ENCODE data around the gene ZNF688.
"Not testable (repeated sequence)": the region's sequence is repeated elsewhere in the genome, so short reads cannot be mapped to it uniquely, and the experiment has no call there.

Gene ZNF688

GRCh38 chr16:30532285-30533145 is 39.0 kb downstream of the ZNF688 start:
- no peak for DNase-seq

DNA sequence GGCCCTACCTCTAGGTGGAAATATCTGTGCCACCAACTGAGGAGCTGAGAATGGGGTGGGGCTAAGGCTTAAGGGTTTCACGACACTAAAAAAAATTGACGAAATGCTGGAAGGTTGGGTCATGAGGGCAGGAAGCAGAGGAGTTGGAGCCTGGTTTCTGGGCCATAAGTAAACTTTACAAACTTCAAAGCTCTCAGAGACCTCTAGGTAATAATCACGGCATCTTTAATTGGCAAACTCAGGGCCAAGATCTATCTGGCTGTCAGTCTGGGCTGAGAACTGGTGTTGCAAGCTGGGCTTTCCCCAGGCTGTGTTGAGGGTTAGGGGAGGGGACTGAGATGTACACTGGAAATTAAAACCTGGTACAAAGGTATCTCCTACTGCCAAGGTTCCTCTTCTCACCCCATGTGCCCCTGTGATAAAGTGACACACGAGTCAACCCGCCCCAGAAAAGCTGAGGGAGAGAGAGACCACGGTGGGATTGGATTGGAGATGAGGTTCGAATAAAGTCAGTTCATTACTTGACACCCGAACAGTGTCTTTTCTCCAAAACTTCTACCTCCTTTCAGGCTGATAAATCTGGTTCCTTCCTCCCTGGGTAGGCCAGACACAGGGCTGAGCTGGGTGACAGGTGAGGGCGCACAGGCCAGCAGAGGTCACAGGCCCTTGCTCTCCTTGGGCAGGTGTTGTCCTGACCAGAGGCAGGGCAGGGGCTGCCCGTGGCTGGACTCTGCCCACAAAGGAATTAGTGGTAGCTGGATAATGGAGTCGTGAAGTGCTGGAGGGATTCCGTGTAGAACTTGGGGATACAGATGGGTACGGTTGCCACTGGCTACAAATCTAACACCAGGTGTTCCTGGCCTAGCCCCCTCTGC is 41.1 kb downstream of the ZNF688 start:
- no peak for DNase-seq

- no peak for DNase-seq
These were observed 42.6 kb downstream of the ZNF688 start for GRCh38 chr16:30528799-30529457.

GRCh38 chr16:30527635-30528178 is 43.8 kb downstream of the ZNF688 start:
- no peak for DNase-seq

DNA sequence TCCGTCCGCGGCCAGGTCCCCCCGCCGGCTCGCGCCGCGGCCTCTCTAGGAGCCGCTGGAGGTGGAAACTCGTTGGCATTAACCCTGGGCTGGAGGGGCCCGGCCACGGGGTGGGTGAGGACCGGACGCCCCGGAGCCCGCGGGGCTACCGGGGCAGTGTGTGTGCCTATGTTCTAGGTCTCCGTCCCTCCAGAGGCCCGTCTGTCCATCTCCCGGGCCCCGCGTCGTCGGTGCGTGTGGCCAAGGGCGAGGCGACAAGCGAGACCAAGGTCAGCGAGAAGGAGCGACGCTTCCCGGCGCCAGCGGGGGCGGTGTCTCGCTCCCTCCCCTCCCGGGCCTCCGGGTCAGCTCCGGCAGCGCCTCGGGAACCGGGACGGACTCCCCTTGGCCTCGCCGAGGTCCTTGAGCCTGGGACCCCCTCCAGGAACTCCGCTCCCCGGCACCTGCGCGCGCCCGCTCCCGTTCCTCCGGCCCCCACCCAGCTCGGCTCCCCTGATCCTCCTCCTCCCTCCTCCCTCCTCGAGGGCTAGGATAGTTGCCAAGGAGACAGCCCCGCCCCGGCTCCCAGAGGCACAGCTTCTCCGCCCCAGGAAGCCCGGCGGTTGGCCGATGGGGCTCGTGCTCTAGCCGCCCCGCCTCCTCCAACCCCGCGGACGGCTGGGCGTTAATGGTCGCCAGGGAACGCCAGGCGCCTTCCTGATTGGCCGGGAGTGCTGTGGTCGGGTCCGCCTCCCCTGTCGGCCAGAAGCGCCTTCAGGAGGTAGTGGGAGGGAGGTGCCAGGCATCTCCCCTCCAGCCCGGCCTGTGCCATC is 44.5 kb downstream of the ZNF688 start:
- DNase-seq: peak; percentile 88

DNA sequence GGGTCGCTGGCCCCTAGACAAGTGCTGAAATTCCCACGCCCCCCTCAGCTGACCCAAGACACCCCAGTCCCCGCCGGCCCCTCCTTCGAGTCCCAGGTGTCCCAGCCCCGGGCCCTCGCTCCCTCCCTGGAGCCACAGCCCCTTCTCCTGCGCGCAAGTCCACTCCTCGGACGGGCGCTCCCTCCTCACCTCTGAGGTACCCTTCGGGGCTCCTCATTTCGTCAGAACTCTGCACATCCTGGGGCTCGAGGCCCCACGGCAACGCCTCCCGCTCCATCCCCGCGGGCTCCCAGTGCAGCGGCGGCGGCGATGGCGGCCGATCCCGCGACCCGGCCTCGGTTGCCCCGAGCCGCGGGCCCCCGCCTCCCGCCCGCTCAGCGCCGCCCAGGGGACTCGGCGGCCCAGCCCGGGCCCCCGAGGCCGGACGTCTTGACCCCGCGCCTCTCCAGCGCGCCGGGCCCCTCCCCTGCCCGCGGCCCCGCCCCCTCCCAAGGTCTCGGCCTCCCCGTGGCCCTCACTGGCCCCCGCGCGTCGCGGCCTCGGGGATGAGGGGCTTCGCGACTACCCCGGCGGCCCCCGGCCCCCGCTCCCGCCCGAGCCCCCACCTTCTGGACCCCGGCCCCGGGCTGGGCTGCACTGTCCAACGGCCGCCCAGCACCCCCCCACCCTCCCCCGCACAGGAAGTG is 45.2 kb downstream of the ZNF688 start, which contains the start of gene ZNF768:
ZNF768 (minus strand) TSS at position 430 of the 686 bp plus-strand sequence; CDS start at position 277, 153 bp downstream.
- no peak for DNase-seq

DNA sequence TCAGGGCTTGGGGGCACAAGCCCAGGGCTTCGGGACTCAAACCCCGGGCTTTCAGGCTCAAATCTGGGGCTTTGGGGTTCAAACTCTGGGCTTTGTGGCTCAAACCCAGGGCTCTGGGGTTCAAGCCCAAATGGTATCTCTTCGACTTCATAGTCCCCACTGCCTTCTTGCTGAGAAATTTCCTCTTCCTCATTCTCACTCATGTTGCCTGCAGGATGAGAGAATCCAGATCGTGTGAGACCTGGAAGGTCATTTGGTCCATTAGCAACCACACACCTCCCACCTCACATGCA is 45.7 kb downstream of the ZNF688 start:
- DNase-seq: no peak

GRCh38 chr16:30524575-30525568 is 46.6 kb downstream of the ZNF688 start:
- no peak for DNase-seq

GRCh38 chr16:30523768-30524574 is 47.5 kb downstream of the ZNF688 start:
- DNase-seq: no peak

GRCh38 chr16:30522702-30523463 is 48.6 kb downstream of the ZNF688 start:
- not testable (repeated sequence) for DNase-seq

DNA sequence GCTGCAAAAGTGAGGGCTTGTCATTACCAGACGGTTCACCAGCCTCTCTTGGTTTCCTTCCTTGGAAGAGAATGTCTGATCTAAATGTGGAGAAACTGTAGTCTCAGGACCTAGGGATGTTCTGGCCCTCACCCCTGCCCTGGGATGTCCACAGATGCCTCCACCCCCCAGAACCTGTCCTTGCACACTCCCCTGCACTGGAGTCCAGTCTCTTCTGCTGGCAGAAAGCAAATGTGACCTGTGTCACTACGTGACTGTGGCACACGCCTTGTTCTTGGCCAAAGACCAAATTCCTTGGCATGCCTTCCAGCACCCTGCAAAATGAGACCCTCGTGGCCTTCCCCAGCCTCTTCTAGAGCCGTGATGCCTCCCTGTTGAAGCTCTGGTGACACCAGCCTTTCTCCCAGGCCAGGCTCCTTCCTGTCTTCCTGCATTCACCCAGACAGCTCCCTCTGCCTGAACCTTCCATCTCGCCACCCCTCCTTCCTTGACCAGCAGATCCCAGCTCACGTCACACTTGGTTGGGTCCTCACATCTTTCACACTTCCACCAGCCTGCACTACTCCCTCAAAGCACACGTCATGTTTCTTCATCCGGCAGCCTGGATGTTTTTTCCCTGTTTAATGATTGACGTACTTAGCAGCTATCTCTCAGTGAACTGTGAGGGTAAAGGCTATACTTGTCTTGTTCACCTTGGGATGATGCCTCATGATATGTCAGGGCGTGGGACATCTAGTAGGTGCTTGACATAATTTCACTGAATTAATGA is 49.5 kb downstream of the ZNF688 start:
- no peak for DNase-seq

DNA sequence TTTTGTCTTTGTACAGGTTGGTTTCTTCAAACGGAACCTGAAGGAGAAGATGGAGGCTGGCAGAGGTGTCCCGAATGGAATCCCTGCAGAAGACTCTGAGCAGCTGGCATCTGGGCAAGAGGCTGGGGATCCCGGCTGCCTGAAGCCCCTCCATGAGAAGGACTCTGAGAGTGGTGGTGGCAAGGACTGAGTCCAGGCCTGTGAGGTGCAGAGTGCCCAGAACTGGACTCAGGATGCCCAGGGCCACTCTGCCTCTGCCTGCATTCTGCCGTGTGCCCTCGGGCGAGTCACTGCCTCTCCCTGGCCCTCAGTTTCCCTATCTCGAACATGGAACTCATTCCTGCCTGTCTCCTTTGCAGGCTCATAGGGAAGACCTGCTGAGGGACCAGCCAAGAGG is 50.0 kb downstream of the ZNF688 start:
- no peak for DNase-seq

All from NCI-H748 treated with DMSO at 0.1 percent for 48 hours (cell line).